Stimulated activated CD4-positive, alpha-beta T cell treated with anti-CD3 and anti-CD28 coated beads, TNF-alpha, amount 100 ng/mL, for 48 hours (primary cell): ENCODE measurements around the gene RALGPS1.
"Not testable (repeated sequence)": the region's sequence is repeated elsewhere in the genome, so short reads cannot be mapped to it uniquely, and the experiment has no call there.

Experiments used
- DNase-seq, 3 donors: peaks; one replicate each; pipeline ENCODE4 v3.0.0-alpha.2; 2020; ENCODE audit warnings: low read depth in 3 of 3

RALGPS1 gene

DNA sequence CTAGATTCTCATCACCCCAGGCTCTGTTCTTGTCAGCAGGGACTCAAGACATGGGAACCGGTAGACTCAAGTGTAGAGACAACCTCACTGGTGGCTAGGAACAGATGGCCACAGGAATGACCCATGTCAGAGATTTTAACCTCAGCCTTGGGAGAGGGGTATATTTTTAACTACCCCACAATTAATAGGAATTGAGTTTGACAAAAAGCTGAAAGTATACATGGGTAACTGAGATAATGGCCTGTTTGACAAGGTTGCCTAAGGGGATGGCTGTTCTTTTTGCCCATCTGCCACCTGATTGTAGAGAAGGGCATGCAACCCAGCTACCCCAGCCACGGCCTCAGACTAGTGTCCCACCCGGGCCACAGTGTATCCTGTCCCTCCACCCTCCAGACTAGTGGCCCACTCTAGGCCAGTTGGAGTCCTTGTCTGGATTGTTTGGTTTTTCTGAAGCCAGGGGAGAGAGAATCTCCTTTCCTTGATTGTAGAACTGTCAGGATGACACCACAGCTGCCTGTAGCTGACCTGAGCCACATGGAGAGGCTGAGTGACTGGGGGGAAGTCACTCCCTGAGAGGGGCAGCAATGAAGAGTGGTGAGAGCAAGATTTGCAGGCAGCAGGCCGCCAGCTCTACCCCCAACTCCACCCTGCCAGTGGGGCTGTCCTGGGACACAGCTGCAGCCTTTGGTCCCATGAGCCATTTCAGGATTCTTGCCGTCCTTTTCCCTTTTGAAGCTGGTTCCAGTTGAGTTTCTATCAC, 222.5 kb downstream of the RALGPS1 start:
- no peak for DNase-seq

DNA sequence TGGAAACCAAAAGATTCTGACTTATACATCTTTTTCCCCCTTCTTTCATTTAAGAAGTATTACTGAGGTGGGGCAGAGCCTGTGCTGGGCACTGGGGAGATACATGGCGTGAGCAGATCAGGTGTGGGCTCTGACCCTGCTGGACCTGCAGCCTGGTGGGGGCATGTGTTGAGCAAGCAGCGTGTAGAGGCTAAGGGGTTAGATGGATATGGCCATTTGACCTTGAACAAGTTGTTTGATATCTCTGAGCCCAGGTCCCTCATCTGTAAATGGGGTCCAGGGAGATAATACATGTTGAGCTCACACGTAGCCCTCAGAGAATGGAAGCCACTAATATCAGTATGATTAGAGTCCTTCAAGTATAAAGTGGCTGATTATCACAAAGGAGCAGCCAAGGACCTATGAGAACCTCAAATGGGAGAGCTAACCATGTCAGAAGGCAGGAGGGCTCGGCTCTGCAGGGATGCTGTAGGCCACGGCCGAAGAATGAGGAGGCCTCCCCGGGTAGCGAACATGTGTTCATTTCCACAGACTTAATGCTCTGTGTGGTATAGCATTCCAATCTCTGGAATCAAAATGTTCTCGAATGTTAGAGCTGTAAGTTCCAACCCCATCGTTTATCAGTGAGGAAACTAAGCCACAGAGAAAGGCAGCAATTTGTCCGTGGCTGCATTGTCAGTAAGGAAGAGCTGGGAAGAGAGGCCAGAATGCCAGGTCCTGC, 223.2 kb downstream of the RALGPS1 start:
- no peak for DNase-seq

DNA sequence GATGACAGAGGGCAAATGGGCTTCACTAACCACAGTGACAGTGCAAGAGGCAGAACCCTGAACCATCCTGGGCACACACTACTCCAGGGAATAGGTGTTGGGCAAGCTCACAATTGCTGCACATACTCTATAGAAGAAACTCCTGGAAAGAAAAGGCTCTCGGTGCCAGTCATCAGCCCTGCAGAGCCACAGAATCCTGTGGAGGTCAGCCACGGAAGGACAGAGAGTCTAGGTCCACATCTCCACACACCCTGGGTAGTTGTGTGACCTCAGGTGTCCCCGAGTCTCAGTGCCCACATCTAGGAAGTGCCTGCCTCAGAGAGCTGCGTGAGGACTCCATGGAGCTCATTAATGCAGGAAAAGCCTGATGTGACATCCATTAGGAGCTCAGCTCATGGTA, 223.9 kb downstream of the RALGPS1 start:
- DNase-seq = no peak

DNA sequence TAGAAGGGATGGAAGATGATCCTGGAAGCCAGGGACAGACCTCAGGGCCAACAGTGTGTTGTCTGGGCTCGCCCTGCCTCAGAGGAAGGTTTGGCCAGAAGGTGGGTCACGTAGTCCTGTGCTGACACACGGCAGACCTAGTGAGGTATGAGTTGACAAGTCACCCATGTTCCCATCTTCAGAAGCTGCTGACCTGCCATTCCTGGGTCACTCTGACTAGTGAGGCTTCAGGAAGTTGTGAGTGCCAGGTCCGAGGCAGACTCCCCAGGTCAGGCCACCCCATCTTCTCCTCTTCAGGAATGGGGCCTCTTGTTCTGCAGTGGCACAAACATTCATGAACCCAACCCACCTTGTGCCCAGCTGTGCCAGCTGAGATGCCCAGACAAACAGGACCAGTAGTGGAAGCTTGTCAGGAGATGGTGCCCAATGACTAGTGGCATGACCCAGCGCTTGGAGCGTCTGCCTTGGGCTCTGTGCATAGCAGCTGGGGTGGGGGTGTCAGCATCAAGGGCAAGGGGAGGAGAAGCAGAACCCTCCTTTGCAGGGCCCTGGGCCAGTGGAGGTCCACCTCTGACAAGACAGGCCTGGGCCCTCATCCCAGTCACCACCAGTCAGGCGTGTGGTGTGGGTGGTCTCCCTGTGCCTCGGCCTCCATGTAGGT, 224.6 kb downstream of the RALGPS1 start:
- no peak for DNase-seq

DNA sequence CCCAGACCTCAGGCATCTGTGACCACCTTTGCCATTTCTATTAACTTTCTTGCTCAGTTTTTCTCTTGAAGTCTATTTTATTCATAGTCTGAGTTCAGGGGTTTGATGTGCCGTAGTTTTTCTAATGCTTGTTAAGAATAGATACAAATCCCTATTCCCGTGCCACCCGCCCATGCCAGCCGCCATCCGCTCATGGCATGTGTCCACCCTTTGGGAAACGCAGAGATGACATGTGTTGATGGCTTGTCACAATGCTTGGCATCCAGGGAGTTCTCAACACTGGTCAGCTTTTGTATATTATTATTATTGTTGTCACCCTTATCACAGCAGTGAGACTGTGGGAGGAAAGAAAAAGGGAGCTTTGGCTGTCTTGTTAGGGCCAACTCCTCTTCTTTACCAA, 225.2 kb downstream of the RALGPS1 start:
- DNase-seq = no peak

DNA sequence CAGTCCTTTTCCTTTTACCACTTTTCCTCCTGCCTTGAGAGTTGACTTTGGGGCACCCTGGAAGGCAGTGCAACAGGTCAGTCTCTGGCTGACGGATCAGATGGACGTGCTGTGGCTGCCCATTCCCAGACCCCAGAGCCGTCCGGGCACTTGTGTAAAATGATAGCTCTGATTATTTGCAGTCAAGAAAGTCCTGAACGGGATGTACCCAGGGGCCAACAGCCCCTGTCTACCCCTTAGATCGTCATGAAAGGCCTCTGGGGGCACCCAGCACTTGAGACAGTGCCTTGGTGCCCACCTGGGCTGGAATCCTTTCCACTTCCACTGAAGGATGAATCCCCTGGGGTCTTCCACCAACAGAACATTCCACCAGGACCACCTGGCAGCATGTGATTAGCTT, 225.6 kb downstream of the RALGPS1 start:
- DNase-seq = no peak

DNA sequence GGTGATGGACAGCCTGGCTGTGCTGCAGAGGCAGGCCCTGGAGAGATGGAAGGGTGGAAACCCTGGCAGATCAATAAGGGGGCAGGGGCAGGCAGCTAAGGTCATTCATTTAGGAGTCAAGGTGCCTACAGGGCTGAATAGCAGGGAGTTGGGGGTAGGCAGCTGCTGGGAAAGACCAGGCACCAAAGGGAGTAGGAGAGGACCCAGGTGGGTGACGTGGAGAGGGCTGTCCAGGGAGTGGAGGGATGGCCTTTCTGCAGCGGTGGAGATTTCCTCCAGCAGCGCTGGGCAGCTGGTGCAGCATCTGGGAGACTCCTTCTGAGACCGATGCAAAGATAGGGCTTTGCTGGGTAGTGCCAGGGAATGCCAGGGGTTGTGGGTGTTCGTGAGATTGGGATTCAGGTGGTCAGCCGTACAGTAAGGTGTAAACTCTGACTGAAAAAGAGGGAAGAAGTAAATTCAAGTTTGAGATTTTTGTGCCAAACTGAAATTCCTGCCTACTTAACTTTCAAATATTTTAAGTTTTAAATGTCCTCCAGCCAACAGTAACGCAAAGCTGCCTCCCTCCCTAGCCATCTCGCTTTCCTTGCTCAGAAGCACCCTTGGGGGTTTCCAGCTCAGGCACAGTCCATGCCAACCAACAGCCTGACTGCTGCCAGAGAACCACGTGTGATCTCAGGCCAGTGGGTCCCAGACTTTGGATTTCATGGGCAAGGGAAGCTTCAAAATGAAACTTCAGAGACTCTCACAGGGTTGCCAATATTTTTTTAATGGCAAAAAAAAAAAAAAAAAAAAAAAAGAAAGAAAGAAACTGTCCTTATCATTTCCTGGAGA, 226.5 kb downstream of the RALGPS1 start:
- DNase-seq = no peak

DNA sequence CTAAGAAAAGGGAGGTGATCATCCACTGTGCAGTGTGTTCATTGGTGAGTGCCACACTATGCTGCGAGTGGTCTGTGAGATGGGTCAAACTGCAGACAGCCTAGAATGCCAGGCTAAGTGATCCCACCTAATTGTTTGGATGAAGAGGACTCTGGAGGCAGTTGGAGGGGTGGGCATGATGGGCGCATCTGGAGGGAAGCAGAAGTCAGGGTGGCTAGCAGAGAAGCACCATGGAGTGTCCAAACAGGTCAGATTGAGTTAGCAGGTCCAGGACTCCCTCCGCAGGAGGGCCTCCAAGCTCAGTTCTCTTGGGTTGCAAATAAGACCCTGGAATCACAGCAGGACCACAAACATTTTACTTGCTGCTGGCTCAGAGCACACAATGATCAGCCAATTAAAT, 227.7 kb downstream of the RALGPS1 start:
- DNase-seq = no peak

DNA sequence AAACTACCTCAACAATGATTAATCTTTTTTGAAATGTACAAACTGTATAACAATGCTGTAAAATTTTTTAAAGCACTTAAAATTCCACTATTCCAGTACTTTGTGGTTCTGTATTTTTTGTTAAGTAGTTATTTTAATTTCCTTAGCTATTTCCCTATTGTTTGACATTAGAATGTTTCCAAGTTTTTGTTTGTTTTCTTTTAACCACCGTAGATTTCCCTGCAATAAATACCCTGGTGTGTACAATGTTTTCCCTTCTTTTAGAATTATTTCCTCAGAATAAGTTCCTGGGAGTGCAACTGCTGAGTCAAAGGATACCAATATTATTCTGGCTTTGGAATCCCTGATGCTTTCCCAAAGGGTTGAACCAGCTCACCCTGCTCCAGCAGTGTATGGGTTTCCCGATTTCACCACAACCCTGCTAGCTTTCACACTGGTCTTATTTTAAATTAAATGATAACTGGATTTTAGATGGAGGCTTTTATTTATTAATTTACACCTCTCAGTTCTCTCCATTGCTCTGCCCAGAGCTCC, 228.4 kb downstream of the RALGPS1 start:
- no peak for DNase-seq

DNA sequence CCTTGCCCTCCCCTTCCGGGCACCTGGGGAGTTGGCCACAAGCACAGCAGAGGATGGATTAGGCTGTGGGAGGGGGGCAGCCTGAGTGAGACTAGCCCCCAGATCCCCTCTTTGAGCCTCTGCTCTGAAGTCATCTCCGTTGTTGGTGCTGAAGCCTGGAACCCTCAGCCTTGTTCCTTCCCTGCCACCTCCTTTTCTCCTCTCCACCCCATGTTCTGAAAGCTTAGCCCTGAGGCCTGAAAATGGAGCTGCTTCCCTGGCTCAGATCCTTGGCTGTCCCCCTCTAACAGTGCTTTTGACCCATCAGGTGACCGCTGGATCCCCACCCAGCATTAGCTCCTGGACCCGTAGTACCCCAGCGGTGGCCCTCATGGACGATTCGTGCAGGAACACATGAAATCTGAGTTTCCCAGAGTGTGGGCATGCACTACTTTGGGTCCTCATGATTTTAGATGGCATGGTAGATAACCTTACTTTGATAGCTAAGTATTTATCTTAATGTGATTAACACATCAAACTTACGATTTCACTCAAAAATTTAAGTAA, 229.4 kb downstream of the RALGPS1 start:
- no peak for DNase-seq

DNA sequence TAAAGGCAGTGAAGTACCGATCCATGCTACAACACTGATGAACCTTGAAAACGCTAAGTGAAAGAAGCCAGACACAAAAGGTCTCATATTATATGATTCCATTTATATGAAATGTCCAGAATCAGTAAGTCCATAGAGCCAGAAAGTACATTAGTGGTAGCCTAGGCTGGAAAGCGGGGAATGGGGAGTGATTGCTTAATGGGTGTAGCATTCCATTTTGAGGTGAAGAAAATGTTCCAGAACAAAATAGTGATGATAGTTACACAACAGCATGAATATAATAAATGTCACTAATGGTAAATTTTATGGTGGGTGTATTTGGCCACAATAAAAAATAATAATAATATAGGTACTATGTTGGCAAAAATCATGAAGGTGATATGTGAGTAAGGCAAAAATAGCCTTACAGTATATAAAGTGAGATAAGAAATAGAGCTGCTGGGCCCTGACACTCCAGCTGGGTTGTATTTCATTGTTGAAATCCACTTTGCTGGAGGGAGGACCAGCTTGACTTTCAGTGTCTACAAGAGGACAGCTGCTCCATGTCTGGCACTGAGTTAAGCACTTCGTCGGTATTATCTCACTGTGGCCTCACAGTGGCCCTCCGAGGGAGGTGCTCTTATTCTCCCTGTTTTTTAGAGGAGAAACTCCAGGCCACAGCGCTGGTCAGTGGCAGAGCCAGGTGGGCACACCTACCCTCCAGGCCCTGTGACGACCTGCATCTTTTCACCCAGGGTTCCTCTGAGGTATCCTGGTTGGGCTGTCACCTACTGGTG, 230.3 kb downstream of the RALGPS1 start:
- DNase-seq = no peak

DNA sequence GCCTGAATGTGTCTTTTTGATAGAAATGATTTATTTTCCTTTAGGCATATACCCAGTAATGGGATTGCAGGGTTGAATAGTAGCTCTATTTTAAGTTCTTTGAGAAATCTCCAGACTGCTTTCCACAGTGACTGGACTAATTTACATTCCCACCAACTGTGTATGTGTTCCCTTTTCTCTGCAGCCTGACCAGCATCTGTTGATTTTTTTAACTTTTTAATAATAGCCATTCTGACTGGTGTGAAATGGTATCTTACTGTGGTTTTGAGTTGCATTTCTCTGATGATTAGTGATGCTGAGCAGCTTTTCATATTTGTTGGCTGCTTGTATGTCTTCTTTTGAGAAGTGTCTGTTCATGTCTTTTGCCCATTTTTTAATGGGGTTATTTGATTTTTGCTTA, 232.3 kb downstream of the RALGPS1 start:
- DNase-seq = not testable (repeated sequence)

DNA sequence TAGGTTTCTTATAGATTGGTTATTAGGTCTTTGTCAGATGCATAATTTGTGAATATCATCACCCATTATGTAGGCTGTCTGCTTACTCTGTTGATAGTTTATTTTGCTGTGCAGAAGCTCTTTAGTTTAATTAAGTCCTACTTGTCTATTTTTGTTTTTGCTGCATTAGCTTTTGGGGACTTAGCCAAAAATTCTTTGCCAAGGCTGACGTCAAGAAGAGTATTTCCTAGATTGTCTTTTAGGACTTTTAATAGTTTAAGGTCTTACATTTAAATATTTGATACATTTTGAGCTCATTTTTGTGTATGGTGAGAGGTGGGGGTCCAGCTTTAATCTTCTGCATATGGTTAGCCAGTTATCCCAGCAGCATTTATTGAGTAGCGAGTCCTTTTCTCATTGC, 232.7 kb downstream of the RALGPS1 start:
- DNase-seq = no peak

DNA sequence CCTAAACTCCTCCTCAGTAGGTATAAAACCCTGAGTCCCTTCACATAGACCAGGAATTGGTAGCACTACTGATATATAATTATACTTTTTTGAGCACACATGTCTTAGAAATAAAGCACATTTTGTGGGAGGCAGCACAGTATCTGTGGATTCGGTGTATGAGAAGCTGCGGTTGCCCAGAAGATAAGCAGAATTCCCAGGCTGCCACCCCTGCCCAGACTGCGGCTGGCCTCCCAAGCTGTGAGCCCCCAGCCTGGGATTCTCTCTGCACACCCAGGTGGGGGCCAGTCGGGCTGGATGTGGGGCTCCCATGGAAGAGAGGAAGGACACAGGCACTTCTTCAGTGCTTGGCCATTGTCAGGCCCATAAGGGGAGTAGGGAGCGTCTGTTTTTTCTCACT, 233.4 kb downstream of the RALGPS1 start:
- DNase-seq = no peak

DNA sequence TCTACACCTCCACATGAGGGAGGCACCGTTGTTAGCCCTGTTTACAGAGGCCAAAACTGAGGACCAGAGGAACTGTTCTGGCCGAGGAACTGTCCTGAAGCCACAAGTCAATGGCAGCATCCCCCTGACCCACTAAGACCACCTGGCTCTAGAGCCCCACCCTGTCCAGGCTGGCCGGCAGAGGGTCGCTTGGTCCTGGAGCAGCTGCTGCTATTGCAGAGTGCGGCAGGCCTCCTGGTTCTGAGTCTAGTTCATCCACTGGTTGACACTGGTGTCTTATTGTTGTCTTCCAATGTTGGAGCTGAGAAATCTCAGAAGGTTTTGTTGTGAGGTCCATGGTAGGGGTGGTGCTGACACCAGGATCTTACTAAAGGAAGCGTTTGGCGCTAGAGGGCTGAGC, 234.4 kb downstream of the RALGPS1 start:
- DNase-seq = no peak

DNA sequence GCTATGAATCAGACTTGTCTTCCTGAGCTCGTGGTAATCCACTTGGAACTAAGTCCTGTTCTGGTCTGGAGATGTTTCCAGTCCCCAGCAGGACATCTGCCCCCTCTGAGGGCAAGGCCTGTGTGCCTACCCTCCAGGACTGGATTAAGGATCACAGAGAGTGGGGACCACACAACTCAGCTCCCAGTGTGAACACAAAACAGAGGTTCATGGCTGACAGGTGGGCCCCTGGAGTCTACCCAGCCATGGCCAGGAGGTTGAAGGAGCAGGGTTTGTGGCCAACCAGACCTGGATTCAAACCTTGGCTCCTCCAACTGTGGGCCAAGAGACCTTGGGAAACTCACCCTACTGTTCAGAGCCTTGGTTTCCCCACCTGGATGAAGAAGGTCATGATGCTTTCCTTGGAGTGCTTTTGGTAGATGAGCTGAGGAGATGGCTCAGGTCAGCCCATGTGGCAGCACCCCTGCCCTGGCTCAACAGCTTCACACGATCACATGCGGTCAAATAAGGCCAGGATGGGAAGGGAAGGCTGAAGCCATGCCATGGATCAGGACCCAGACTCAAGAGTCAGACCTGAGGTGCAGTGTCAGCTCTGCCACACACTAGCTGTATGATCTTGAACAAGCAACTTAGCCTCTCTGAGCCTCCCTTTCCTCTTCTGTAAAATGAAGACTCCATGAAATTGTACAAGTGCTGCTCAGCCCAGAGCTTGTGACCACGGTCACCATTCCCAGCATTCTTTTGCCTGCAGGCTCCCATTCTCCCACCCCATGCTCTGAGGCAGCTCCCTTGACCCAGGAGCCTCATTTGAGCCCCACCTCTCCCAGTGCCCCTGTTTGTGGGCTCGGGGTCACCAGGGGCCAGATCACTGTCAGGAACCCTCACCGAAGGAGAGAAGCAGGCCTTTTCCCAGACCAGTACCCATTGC, 235.1 kb downstream of the RALGPS1 start:
- DNase-seq = no peak

DNA sequence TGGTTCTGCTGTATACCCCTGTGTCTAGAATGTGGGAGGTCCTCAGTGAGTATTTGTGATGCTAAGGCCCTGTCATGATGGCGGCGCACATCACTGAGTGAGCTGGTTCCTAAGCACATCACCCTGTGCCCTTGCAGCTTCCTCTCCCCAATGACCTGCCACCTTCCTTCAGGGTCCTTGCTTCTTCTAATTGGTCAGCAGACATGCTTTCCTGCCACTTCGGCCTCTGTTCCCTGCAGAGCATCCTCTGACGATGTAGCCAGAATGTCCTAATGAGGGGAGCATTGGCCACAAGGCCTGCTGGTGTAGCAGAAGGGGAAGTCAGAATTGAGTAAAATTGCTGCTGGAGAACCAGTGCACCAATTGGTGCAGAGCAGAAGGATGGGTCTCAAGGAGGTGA, 238.9 kb downstream of the RALGPS1 start:
- no peak for DNase-seq

DNA sequence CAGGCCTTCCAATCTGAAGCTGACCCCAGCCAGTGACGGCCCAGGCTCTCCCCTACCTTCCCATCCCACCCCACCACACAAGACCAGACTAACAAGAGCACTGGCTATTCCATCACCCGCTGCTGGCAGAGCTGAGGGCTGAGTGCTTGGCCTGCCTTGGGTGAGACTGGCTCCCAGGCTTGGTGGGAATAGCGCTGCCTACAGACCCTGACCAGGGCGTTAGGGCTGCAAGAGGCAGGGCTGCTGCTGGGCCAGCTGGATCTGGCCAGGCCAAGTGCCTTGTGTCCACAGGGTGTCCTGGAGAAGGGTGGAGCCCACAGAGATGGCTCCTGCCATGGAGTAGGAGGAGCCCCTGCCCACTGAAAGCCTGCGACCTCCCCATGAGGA, 239.4 kb downstream of the RALGPS1 start:
- DNase-seq = no peak

DNA sequence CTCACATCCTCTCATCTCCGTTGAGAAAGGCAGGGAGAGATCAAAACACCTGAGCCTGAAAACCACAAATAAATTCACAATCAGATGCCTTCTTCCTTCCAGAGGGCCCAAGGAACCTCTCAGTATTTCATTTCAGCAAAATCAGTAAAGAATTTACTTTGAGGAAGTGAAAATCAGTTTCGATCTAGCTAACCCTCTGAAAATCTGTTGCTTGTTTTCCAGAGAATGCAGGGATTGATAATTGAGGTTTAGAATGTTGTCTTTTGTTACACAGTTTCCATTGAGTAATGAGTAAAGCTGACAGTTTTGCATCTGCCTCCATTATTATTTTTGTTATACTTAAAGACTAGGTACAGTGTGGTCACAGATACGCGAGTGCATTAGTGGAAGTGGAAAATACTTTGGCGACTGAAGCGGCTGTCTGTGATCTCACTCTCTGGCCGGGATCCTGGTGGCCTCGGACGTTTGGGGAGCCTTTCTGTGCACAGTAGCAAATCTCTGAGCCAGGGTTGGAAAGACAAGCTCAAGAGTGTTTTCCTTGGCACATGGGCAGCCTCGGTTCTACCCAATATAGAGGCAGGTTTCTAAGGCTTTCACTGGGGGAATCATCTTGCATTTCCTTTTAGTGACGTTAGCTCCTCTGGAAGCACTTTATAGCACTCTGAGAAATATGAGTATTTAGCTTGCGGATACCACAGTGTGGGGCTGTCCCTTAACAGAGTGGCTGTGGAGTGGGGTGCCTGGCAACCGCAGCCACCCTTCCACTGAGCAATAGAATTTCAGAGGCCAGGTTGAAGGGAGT, 240.0 kb downstream of the RALGPS1 start:
- DNase-seq = peak in 1 of 3 donors; percentile 6
